Inflammatory macrophage (primary cell): ENCODE measurements around the gene PTBP3.
A peak's percentile ranks its signal among the peaks of the same experiment; 100 is the strongest.
"Not testable (repeated sequence)": the region's sequence is repeated elsewhere in the genome, so short reads cannot be mapped to it uniquely, and the experiment has no call there.

ENCODE experiments used
- DNase-seq, 2 donors: peaks; one replicate each; pipeline ENCODE4 v3.0.0-alpha.2; 2020 to 2022
- total RNA-seq, 18 experiments: gene quantifications; one replicate each; lab custom pipeline; 2026; ENCODE audit warnings: mixed read lengths in 6 of 18, inconsistent platforms in 2 of 18; lab: John Stamatoyannopoulos, UW

PTBP3 gene
- 156 to 493 (median 324) reads per million in 18 experiments for total RNA-seq

GRCh38 chr9:112332977-112333638 lies at the start of gene PTBP3:
Gene PTBP3, minus strand, starts transcription at chr9:112333619. Its CDS starts 35,754 bp downstream, at chr9:112297865.
- peak; percentile 62 to 69 for DNase-seq

GRCh38 chr9:112382501-112383364 lies 49.3 kb upstream of the PTBP3 start:
- no peak for DNase-seq

- no peak for DNase-seq
Observed at GRCh38 chr9:112382066-112382465, 48.6 kb upstream of the PTBP3 start.

- DNase-seq: peak; percentile 26 to 43
Observed at GRCh38 chr9:112380825-112381221, 47.4 kb upstream of the PTBP3 start.

- peak in 1 of 2 donors; percentile 39 for DNase-seq
Observed at GRCh38 chr9:112380102-112380824, 46.8 kb upstream of the PTBP3 start, which contains the start of gene HSDL2. Gene HSDL2, plus strand, starts transcription at chr9:112380108. Its CDS starts 56 bp downstream, at chr9:112380164.

GRCh38 chr9:112379177-112380101 lies 46.0 kb upstream of the PTBP3 start:
- peak; percentile 99 to 100 for DNase-seq

- DNase-seq: no peak
Observed at GRCh38 chr9:112378328-112379176, 45.1 kb upstream of the PTBP3 start.

- DNase-seq: no peak
Observed at GRCh38 chr9:112377684-112378327, 44.4 kb upstream of the PTBP3 start.

- DNase-seq: no peak
Observed at GRCh38 chr9:112377087-112377486, 43.7 kb upstream of the PTBP3 start.

GRCh38 chr9:112375361-112375760 lies 41.9 kb upstream of the PTBP3 start:
- DNase-seq: no peak

- DNase-seq: not testable (repeated sequence)
Observed at GRCh38 chr9:112374232-112374631, 40.8 kb upstream of the PTBP3 start.

- peak; percentile 21 to 23 for DNase-seq
Observed at GRCh38 chr9:112373666-112374065, 40.2 kb upstream of the PTBP3 start.

- no peak for DNase-seq
Observed at GRCh38 chr9:112371060-112371459, 37.6 kb upstream of the PTBP3 start.

- DNase-seq: no peak
Observed at GRCh38 chr9:112369817-112370216, 36.4 kb upstream of the PTBP3 start.

GRCh38 chr9:112367465-112367864 lies 34.0 kb upstream of the PTBP3 start:
- DNase-seq: no peak

- no peak for DNase-seq
Observed at GRCh38 chr9:112366591-112366990, 33.2 kb upstream of the PTBP3 start.

- DNase-seq: not testable (repeated sequence)
Observed at GRCh38 chr9:112365257-112365656, 31.8 kb upstream of the PTBP3 start.

GRCh38 chr9:112364761-112365160 lies 31.3 kb upstream of the PTBP3 start:
- no peak for DNase-seq

GRCh38 chr9:112361601-112362000 lies 28.2 kb upstream of the PTBP3 start:
- DNase-seq: peak; percentile 38 to 75
